Loucy (cell line): ENCODE measurements around the gene CPA5.

ENCODE experiments used
- H2AFZ ChIP-seq: fragments of 200-600 bp; sonication (generic); 2 replicates; pipeline ENCODE4 v1.6.0; 2016; ENCODE audit warnings: antibody characterized with exemption, mild to moderate bottlenecking, low read length, moderate library complexity
- H3F3A ChIP-seq: fragments of 200-600 bp; 2 replicates; pipeline ENCODE4 v1.6.0; 2016; ENCODE audit warnings: antibody characterized with exemption, low read depth, mild to moderate bottlenecking
- H3K27me3 ChIP-seq: fragments of 200-600 bp; sonication (generic); 2 replicates; pipeline ENCODE4 v1.6.1; 2014; ENCODE audit warnings: low read length, mild to moderate bottlenecking; ENCODE audit not compliant: insufficient read depth, poor library complexity, severe bottlenecking
- H3K36me3 ChIP-seq: fragments of 200-600 bp; sonication (generic); 2 replicates; pipeline ENCODE4 v1.6.1; 2016; ENCODE audit warnings: low read length; ENCODE audit not compliant: insufficient read depth
- H3K4me1 ChIP-seq: fragments of 200-600 bp; sonication (generic); 2 replicates; pipeline ENCODE4 v1.5.1; 2014; ENCODE audit warnings: low read length, mild to moderate bottlenecking; ENCODE audit not compliant: insufficient read depth, poor library complexity, severe bottlenecking
- H3K4me2 ChIP-seq: fragments of 200-600 bp; sonication (generic); 2 replicates; pipeline ENCODE4 v1.6.0; 2014; ENCODE audit warnings: antibody characterized with exemption, low read length, low read depth, mild to moderate bottlenecking; ENCODE audit not compliant: poor library complexity, severe bottlenecking
- H3K4me3 ChIP-seq: fragments of 200-600 bp; sonication (generic); 2 replicates; pipeline ENCODE4 v1.5.1; 2014; ENCODE audit warnings: low read length, mild to moderate bottlenecking, mixed read lengths; ENCODE audit not compliant: poor library complexity, severe bottlenecking
- H3K79me2 ChIP-seq: fragments of 200-600 bp; sonication (generic); 2 replicates; pipeline ENCODE4 v1.6.1; 2014; ENCODE audit warnings: low read length; ENCODE audit not compliant: insufficient read depth
- H3K9ac ChIP-seq: fragments of 200-600 bp; sonication (generic); 2 replicates; pipeline ENCODE4 v1.6.0; 2014; ENCODE audit warnings: mild to moderate bottlenecking, low read depth, low read length, moderate library complexity; ENCODE audit not compliant: poor library complexity, severe bottlenecking
- H3K9me2 ChIP-seq: fragments of 200-600 bp; sonication (generic); replicated peaks from 2 replicates; pipeline ENCODE4 v1.6.1; 2016; ENCODE audit warnings: low read depth, low read length, mixed read lengths
- H3K9me3 ChIP-seq: fragments of 200-600 bp; sonication (generic); 2 replicates; pipeline ENCODE4 v1.6.1; 2014; ENCODE audit warnings: mild to moderate bottlenecking, antibody characterized with exemption, low read length, low read depth; ENCODE audit not compliant: insufficient read depth
- H4K20me1 ChIP-seq: fragments of 200-600 bp; sonication (generic); 2 replicates; pipeline ENCODE4 v1.6.0; 2014; ENCODE audit warnings: antibody characterized with exemption, low read length, mild to moderate bottlenecking; ENCODE audit not compliant: insufficient read depth, poor library complexity, severe bottlenecking
- EZH2phosphoT487 ChIP-seq: fragments of 200-600 bp; IDR thresholded peaks from 2 replicates; pipeline ENCODE4 v1.6.1; 2018; ENCODE audit warnings: antibody characterized with exemption, mild to moderate bottlenecking, moderate library complexity, borderline replicate concordance
- TF ChIP-seq, protein P1 (sequence below): fragments of 200-600 bp; sonication (generic); conservative IDR thresholded peaks from 2 replicates; pipeline ENCODE4 v1.5.1; 2014; ENCODE audit warnings: mild to moderate bottlenecking, antibody characterized with exemption, low read length

CPA5 gene

DNA sequence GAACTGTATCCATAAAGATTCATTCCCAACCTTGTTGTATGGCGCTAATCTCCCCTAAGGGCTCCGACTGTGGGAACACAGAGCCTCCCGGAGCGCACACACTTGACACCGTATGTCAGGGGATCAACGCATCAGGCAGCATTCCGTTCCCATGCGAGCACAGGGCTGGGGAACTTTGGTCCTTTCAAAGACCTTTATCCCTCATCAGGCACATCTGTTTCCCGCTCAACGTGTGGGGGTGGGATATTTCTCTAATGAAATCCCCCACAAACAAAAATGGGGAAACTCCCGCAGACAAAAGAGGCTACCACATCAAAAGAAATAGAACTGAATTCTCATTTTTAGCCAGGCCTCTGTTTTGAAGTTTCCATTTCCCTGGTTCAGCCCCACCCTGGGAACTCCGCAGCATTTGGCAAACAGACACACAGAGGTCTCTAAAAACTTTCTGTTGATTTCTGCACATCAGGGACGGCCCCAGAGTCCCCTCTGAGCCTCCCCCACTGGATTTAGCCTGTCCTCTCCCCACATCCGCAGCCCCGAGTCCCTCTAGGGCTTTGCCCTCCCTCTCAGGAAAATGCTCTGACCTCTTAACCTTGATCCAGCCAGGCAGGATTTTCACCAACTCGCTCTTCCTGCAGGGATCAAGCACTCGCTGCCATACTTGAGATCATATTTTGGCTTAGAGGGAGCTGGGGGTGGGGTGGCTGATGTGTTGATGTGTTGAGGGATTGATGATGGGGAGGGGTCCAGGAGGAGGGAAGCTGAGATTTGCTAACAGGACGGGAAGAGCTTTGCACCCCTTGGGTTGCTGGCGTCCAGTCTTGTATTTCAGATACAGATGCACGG is 6.6 kb downstream of the CPA5 start:
- no peak overlapping the region for H3K4me3 ChIP-seq
- no peaks in the 10 kb centered on the region for H3K36me3 ChIP-seq
- H3K27me3 ChIP-seq, result no peaks in the 10 kb centered on the region
- no peaks in the 10 kb centered on the region for H3K4me1 ChIP-seq
- H3F3A ChIP-seq, result no peaks in the 10 kb centered on the region
- no peak for TF ChIP-seq EZH2phosphoT487
- TF ChIP-seq, protein P1, sequence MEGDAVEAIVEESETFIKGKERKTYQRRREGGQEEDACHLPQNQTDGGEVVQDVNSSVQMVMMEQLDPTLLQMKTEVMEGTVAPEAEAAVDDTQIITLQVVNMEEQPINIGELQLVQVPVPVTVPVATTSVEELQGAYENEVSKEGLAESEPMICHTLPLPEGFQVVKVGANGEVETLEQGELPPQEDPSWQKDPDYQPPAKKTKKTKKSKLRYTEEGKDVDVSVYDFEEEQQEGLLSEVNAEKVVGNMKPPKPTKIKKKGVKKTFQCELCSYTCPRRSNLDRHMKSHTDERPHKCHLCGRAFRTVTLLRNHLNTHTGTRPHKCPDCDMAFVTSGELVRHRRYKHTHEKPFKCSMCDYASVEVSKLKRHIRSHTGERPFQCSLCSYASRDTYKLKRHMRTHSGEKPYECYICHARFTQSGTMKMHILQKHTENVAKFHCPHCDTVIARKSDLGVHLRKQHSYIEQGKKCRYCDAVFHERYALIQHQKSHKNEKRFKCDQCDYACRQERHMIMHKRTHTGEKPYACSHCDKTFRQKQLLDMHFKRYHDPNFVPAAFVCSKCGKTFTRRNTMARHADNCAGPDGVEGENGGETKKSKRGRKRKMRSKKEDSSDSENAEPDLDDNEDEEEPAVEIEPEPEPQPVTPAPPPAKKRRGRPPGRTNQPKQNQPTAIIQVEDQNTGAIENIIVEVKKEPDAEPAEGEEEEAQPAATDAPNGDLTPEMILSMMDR, result no peak
- no peaks in the 10 kb centered on the region for H3K79me2 ChIP-seq
- no peak overlapping the region for H3K4me2 ChIP-seq
- H3K9me2 ChIP-seq, result no peaks in the 10 kb centered on the region
- no peaks in the 10 kb centered on the region for H4K20me1 ChIP-seq
- no peak overlapping the region for H3K9ac ChIP-seq
- no peaks in the 10 kb centered on the region for H3K9me3 ChIP-seq
- no peak overlapping the region for H2AFZ ChIP-seq

DNA sequence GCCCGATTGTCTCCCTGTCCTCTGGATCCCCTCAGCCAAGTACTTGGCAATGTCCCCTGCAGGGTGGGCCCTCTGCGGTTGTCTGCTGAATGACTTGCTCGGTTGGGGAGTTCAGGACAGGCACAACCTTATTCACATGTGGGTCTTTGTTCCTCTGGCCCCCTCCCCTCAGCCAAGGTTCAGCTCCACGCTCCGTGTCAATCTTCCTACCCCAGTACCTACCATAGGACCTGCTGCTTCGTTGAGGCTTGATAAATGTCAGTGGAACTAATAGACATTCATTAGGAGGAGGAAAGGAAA is 7.1 kb downstream of the CPA5 start:
- Histone ChIP-seq H3K9ac (no peak overlapping the region), H3K4me3 (no peak overlapping the region), H3K9me3 (no peaks in the 10 kb centered on the region), H3K4me1 (no peaks in the 10 kb centered on the region), H3F3A (no peaks in the 10 kb centered on the region), H2AFZ (no peak overlapping the region), H4K20me1 (no peaks in the 10 kb centered on the region), H3K9me2 (no peaks in the 10 kb centered on the region), H3K79me2 (no peaks in the 10 kb centered on the region), H3K36me3 (no peaks in the 10 kb centered on the region), H3K4me2 (no peak overlapping the region), H3K27me3 (no peaks in the 10 kb centered on the region)
- no peak for TF ChIP-seq EZH2phosphoT487
- TF ChIP-seq, protein P1, result no peak

DNA sequence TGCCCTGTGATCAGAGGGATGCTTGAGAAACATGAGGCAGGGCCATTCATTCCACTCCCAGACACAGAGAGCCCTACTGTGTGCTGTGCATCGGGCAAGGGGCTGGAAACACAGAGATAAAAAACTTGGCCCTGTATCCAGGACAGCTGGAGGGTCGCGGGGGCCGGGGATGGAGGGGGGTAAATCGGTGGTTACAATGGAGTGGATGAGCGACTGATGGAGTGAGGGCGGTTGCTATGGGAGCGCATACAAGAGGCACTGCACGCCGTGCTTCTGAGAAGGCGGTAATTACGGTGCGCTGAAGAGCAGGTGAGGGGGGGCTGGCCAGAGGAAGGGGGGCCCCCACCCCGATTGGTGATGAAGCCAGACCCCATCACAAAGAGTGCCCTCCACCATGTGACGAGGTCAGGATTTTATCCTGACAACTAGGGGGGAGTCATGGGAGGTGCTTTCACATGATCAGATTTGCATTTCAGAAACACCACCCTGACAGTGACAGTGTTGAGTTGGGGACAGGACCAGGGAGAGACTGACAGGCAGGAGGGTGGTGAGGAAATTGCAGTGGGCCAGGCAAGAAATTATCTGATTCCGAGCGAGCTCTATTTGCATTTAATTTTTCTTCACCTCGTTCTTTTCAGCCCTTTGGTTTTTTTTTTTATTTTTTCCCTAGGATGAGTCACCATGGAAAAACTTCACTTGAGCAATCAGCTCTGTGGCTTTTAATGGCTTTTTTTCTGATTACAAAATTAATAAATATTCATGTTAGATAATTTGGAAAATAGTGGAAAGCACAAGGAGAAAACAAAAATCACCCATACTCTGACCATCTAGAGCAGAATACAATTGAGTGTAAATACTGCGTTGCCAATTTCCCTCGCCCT is 7.8 kb downstream of the CPA5 start:
- no peak overlapping the region for H2AFZ ChIP-seq
- no peak overlapping the region for H3K9ac ChIP-seq

More for the DNA sequence above, 7.8 kb downstream of the CPA5 start:
- no peak overlapping the region for H3K4me2 ChIP-seq
- no peaks in the 10 kb centered on the region for H3K4me1 ChIP-seq
- no peaks in the 10 kb centered on the region for H3K36me3 ChIP-seq
- no peaks in the 10 kb centered on the region for H4K20me1 ChIP-seq
- H3K9me3 ChIP-seq, result no peaks in the 10 kb centered on the region
- no peaks in the 10 kb centered on the region for H3K9me2 ChIP-seq
- no peaks in the 10 kb centered on the region for H3K79me2 ChIP-seq
- no peaks in the 10 kb centered on the region for H3F3A ChIP-seq
- no peak overlapping the region for H3K4me3 ChIP-seq
- no peak for TF ChIP-seq EZH2phosphoT487
- TF ChIP-seq, protein P1, result no peak
- no peaks in the 10 kb centered on the region for H3K27me3 ChIP-seq
